ENCODE results near the gene GPC3.

GPC3 gene

DNA sequence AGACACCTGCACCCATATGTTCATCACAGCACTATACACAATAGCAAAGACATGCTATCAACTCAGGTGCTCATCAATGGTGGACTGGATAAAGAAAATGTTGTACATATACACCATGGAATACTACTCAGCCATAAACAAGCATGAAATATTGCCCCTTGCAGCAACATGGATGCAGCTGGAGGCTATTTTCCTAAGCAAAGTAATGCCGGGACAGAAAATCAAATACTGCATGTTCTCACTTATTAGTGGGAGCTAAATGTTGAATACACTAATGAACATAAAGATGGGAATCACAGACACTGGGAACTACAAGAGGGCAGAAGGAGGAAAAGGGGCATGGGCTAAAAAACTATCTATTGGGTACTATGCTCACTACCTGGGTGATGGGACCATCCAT is 278.5 kb downstream of the GPC3 start:
- DNase-seq (ENCODE audit: extremely low read depth in 1 of 2, low read depth in 1 of 2), result no peak

DNA sequence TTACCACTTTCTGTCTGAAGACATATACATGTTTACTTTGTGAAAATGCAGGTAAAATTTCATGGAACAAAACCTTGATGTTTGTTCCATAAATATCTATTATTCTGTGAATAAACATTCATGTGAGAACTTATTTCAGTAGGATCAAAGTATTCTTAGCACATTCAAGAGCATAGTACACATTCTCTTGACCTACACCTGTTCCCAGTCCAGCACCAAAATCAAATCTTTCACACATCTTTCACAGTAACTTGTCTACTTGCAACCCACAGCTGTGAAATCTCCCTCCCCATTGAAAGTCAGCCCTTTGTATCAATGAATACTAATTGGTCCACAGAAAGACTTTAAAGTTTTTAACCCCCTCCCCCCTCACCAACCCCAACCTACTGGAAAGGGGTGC is 283.2 kb downstream of the GPC3 start:
- DNase-seq (ENCODE audit: extremely low read depth in 1 of 2, low read depth in 1 of 2), result no peak

DNA sequence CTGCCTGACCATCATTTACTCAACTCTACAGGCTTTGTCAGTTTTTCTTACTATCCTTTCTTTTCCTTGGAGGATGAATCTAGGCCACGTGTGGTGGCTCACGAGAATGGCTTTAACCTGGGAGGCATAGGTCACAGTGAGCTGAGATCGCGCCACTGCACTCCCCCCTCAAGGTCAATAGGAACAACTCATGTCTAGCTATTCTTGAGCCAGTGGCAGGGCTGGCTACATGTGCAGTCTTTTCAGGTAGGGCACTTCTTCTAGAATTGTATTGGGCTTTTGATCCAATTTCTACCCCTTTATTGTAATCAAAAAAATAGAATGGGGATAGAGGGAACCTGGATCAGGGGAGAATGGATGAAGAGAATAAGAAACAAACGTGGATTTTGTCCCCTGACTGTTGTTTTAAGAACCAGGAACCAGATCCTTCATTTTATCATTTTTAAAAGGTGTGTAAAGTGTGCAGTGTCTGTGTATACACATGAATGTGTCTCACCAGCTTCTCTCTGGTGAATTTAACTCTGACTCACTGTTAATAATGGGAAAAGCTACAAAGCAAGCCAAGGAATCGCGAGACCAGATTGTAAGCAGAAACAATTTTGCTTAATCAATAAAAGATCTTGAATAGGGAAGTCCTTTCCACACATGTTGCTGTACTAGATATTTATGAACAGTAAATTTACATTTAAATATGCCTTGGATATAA is 286.2 kb downstream of the GPC3 start:
- no peak for DNase-seq (ENCODE audit: extremely low read depth in 1 of 2, low read depth in 1 of 2)

DNA sequence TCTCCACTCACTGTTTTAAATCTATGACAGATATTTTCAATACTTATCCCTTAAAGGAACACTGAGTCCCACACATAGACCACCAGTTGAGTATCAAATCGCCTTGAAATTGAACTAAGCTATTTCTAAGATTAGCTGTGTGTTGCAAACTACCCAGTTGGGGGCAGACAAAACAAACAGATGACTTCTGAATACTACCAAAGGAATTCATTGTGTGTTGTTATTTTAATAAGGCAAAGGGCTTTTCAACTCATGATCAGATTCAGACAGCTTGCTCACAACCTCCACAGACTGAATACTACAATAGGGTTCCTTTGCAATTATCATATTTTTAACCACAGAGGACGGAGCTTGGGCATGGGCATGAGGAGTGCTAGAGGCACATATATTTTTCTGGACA is 287.1 kb downstream of the GPC3 start:
- DNase-seq (ENCODE audit: extremely low read depth in 1 of 2, low read depth in 1 of 2), result no peak

DNA sequence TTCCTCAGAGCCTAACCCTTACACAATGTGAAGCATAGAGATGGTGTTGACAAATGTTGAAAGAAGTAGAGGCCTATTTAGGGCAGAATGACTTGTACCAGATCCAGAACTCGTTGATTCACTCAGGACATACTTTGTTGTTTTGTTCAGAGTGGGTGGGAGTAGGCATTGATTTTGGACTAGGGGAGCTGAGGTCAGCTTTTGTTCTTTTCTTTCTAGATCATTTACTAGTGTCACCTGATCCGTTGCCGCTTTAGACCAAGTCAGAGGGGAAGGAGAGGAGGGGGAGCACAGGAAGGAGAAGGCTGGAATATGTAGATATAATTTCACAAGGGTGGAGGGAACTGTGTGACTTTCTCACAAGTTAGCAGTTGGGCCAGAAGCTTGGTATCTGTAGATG is 287.7 kb downstream of the GPC3 start:
- DNase-seq (ENCODE audit: extremely low read depth in 1 of 2, low read depth in 1 of 2), result no peak

DNA sequence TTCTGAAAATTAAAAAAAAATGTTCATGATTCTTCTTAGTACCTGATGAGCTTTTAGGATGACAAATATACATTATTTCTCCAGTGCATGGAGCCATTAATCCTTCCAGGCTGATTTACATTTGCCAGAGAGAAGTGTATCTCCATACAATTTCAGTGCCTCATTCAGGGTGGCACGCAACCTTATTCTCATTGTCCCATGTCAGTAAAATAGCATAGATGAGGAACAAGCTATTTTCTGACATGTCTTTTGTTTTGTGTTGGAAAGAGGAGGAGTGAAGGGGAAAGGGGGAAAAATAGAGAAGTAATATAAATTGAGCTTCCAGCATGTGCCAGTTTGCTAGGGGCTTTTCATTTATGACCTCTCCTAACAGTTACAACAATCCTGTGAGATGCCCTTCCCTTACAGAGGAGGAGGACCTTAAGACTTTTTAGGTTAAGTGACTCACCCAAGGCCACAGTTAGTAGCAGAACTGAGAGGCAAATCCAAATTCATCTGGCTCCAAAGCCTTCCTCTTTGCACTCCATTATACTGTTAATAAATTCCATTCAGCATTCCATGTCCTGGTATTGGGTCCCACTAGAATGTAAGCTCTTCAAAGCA is 295.3 kb downstream of the GPC3 start:
- no peak for DNase-seq (ENCODE audit: extremely low read depth in 1 of 2, low read depth in 1 of 2)

DNA sequence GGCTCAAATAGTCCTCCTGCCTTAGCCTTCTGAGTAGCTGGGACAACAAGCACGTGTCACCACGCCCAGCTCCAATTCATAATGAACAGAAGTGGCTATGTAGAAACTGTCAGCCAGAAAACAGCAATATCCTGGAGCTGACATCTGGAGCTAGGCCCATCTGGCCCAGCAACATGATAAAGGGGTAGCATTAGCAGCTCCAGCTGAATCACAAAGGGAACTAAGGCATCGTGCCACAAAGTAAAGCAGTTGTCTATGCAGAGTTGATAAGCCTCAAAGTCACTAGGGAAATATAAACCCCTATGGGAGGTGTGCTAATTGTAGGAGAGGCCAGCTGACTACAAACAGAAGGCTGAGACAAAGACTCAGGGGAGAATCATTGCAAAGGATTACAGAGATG is 299.6 kb downstream of the GPC3 start:
- DNase-seq (ENCODE audit: extremely low read depth in 1 of 2, low read depth in 1 of 2), result no peak

DNA sequence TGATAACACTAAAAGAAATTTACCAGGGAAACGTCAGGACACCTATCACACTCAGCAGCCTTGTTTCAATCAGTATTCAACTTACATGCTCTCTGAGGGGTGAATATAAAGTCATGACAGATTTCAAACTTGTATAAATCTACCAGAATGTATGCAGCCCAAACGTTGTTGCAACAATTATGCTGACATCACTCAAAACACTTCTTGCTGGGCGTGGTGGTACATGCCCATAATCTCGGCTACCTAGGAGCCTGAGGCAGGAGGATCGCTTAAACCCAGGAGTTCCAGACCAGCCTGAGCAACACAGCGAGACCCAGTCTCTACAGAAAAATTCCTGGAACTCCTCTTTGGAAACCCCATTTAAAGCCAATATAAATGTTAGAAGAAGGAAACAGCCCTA is 303.5 kb downstream of the GPC3 start:
- DNase-seq (ENCODE audit: extremely low read depth in 1 of 2, low read depth in 1 of 2), result no peak

DNA sequence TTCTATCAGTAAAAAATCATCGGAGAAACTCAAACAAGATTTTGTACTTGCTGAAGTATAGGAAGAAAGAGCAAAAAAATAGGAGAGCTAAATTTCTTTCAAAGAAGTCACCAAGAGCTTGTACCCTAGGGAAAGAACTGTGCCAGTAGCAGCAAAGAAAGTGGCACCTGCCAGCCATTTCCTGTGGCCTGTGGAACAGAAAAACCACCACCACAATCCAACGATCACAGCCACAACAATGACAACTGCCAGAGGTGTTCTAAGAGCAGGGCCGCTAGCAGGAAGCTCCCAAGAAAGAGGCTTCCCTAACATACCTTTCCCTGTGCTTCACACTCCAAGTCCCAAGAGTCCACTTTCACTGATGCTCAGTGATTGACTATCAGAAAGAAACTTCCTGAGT is 304.0 kb downstream of the GPC3 start:
- no peak for DNase-seq (ENCODE audit: extremely low read depth in 1 of 2, low read depth in 1 of 2)

DNA sequence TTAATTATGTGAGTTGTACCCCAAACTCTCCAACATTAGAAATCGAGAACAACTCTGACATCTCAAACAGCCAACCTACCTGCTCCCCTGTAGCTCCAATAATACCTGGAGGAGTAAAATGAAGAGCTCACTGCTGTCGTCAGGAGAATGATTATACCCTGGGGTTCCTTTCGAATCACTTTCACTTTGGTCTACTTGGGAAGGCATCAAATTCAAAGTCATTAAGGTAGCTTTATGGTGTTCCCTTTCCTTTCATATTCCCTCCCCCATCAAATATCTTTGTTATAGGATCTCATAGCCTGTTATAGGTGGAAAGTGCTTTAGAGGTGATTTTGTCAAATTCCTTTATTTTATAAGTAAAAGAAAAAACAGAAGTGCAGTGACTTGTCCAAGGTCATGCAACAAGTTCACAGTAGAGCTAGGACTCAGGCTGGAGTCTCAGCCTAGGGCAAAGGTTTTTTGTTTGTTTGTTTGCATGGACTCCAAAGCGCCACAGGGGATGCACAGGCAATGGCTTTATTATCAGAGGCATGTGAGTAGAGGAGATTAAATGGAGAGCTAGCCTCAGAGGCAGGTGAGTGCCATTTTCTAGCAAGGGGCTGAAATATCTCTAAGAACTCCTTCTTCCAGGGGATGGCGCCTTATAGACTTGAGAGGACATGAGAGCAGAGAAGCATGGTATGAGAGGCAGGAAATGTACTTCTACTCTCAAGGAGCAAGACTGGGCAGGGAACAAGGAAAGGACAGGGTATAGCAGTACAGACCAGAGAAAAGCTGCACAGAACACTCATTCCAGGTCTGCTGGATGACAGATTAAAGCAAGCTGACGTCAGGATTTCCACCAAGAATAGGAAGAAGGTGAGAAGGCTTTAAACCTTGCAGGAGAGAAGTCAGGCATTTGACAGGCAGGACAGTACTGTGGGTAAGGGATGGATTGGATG is 308.0 kb downstream of the GPC3 start:
- no peak for DNase-seq (ENCODE audit: extremely low read depth in 1 of 2, low read depth in 1 of 2)

DNA sequence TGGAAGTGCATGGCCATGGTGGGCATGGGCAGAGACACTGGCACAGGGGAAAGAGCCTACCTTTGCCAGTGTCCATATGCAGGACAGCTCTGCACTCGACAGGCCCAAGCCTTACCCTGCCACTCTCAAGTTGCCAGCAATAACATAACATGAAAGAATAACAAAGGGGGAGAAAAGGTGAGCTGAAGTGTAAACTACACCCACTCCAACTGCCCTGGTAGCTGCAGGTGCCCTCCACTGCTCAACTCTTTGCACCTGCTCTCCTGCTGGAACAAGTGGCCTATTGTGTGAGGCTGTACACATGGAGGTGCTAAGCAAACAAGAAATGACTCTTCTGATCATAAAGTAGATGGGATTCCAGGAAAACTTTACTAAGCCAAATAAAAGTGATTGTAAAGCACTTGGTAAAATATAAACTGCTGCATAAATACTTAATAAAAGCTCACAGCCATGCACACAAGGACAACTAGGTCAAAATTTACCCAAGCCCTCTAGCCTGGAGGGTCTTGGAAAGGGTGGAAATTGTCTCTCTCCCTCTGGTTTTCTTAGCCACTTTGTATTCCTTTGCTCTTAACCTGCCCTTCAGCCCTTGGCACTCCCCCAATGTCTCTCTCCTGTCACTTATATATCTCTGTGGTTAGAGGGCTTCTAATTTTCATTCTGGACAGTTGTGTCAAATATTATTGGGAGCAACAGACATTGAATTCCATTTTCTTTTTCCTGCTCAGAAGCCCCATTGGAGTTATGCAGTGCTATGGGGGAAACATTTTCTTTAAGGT is 308.9 kb downstream of the GPC3 start:
- DNase-seq (ENCODE audit: extremely low read depth in 1 of 2, low read depth in 1 of 2), result no peak

DNA sequence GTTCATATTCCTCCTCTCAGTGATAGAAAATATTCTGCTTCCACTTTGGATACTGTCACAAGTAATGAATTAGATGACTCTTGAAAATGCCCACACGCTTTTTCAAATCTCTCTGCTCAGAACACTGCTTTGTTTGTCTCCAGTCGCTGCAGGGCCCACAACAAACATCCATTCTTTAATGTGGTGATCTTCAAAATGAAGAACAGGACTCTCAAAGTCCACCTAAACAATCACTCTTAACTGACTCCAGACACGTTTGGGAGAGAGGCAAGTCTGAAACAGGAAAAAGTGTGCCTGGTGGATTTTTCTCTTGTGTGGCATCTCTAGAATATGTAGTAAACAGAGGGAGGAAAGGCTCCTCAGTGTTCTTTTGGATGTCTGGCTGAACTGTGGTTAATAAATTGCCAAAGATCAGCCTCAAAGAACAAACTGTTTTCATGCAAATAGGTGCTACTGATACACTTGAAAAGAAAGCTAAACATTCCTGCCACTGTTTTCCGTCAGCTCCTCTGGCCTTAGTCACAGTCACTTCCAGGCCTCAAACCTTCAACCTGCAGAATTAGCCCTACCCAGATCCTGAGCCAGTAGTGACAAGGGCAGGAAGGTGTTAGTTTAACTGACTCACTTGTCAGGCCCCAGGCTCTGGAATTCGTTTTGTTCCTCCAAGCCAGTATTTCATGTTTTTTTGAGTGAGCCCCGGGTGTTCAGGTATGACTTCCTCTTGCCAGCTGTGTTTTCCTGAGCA is 310.5 kb downstream of the GPC3 start:
- no peak for DNase-seq (ENCODE audit: extremely low read depth in 1 of 2, low read depth in 1 of 2)

DNA sequence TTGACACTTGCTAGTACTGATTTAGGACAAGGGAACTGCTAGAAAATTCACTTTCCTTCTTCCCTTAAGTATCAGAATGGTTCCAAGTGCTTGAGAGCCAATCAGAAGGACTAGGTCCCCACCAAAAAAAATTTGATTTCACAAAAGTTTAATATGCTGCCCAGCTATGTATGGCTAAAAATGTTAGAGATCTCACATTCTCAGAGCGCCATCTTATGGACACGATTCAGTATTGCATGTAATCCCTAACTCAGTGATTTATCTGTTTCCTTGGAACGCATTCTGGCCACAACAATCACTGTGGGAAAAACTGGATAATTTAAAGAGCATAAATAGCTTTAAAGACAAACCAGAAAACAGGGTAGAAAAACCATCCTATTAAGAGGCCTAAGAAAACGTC is 315.0 kb downstream of the GPC3 start:
- no peak for DNase-seq (ENCODE audit: extremely low read depth in 1 of 2, low read depth in 1 of 2)

DNA sequence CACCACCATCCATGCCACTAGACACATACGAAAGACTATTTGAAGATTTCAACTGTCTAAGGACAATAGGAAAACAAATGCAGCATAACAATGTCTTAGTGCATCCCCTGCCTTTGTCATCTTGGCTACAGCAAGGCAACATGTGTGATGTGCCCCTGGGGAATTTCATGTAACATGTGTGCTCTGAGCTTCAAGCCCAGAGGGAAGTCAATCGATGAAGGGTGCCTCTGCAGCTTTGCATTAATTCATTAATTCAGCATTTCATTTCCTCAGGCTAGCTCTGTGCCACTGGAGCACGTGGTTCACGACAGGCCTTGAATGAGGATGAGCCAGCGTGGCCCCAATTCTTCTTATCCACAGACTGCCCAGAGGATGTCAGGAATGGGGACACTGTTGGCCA is 316.2 kb downstream of the GPC3 start:
- no peak for DNase-seq (ENCODE audit: extremely low read depth in 1 of 2, low read depth in 1 of 2)

DNA sequence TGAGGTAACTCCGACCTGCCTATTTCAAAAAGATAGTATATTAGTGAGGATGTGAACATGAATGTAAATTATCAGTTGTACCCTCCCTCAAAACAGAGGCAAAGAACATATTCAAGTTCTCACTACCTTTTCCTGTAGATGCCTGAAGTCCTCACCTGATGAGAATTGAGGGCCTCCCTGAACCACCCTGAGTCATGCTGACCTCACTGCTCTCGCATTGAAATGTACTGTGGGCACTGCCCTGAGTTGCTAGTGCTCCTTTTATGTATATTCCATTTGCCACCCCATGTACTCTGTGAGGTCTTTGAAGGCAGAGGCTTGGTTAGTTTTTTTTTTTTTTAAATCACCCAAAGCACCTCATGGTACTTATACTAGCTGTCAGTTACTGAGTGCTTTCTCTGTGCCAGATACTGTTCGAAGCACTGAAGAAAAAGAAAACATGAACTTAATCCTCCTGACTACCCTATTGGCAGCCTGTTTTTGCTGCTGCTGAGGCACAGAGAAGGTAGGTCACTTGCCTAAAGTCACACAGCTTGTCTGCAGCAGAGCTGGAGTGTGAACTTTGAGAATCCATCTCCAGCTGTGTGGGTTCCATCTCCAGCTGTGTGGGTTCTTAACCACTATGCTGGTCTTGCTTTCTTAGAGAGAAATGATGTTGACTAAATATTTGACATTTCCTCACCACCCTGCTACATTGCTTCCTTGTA is 317.0 kb downstream of the GPC3 start:
- DNase-seq (ENCODE audit: extremely low read depth in 1 of 2, low read depth in 1 of 2), result no peak

DNA sequence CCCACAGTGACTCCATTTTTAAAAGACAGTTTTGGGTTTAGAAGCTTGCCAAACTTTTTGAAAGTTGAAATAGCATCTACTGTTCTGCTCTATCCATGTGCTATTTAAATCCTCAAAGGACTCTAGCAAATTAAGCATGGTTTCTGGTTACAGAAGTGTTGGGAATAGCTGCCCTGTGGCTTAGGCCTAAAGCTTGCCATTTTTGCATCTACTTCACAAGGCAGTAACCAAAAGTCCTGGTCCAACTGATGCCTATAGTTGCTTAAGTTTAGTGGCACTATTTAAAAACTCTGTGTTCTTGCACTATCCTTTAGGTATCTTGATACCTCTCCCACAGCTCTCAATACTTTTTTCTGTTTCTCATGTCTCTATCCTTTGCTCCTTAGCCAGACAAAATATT is 319.1 kb downstream of the GPC3 start:
- DNase-seq (ENCODE audit: extremely low read depth in 1 of 2, low read depth in 1 of 2), result no peak

DNA sequence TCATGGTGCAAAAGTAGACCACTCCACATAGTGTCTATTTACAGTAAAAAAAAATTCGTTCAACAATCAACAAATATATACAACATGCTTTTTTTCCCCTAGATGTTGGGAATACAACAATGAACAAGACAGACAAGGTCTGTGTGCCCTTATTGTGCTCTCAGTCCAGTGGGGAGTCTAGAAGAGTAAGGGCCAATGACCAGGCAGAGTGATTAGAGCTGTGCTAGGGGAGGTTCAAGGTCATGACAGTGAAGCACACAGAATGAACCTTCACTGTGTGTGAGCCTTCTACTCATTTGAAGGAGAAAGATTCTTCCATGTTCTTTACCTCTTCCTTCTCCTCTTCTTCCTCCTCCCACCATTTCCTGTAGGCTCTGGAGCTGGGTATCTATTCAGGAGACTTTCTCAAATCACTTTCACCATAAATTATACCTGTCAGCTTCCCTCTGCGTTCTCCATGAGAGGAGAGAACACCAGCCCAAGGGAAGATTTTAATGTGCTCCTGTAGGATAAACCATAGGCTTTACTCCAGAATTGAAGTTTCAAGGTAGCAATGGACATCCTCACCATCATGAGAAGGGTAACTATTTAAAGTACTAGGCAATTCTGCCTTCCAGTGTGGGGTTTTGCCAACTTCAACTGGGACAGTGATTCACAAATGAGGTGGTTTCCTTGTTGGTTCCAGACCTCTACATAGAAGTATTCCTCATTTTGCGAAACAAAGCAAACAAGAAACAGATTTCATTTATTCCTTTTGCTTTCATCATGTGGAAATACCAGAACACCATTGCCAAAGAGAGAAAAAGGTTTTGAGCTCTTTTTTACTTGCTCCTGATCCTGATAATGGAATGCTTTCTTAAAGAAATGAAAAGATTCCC is 323.2 kb downstream of the GPC3 start:
- no peak for DNase-seq (ENCODE audit: extremely low read depth in 1 of 2, low read depth in 1 of 2)

DNA sequence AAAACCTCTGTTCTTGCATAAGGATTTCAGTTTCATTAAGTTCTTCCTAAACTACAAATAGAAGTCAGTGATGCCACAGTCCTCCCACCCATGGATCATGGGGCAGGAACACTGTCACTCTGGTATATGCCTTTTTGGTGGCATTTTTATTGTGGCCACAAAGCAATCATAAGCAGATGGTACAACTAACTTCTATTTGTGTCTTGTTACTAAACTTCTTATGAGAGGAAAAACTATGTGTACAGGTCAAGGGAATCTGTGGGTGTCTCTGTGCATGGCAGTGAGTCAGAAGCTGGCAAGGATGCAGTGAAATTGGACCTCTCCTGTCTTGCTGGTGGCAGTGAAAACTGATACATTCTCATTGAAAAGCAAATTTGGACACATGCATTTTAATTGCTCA is 325.1 kb downstream of the GPC3 start:
- no peak for DNase-seq (ENCODE audit: extremely low read depth in 1 of 2, low read depth in 1 of 2)

Measured in activated CD8-positive, alpha-beta memory T cell treated with anti-CD3 and anti-CD28 coated beads for 1 hour (primary cell).